A549 (cell line): Measurements from ENCODE around the gene SECISBP2L. TPM values are rescaled to one million over a fixed set of nuclear protein-coding genes. Genes with fewer than 3 reads are reported as not detected.

ENCODE experiments used
- ATAC-seq, 2 experiments: fragments of 200-7000 bp in 1 of 2; fragments of >200 bp in 1 of 2; cut with Nextera tagmentation in 1 of 2; cut with Tn5 transposase in 1 of 2; 3 replicates each; pipeline versions ENCODE4 v1.8.0 to v1.9.1; 2018 to 2020; ENCODE audit warnings: mild to moderate bottlenecking in 1 of 2, moderate library complexity in 1 of 2
- CTCF ChIA-PET: fragments of 300-600 bp; sonication (Branson Sonifier 250); formaldehyde crosslinking; extraction: SDS; loops from one replicate; lab custom pipeline; 2021; ENCODE audit warnings: antibody characterized with exemption, inconsistent platforms; lab: Yijun Ruan, JAX
- POLR2A ChIA-PET: fragments of 350-600 bp; formaldehyde crosslinking; extraction: SDS; loops from one replicate; lab custom pipeline; 2021; ENCODE audit warnings: antibody characterized with exemption, inconsistent platforms; lab: Yijun Ruan, JAX
- DNase-seq, 2 experiments: peaks; one replicate each; pipeline versions ENCODE4 v3.0.0 to v3.0.0-alpha.2; 2011 to 2016; ENCODE audit warnings: low read depth in 1 of 2, low spot score in 1 of 2
- FAIRE-seq: peaks from 2 replicates; lab custom pipeline; 2011; peaks lifted over from hg19 to GRCh38; lab: Jason Lieb, UNC
- H3K27ac ChIP-seq, 2 experiments: fragments of >200 bp; sonication (Bioruptor Twin); formaldehyde crosslinking; 3 replicates each; pipeline ENCODE4 v1.5.1; 2016 to 2017
- H3K4me1 ChIP-seq: fragments of >200 bp; sonication (Bioruptor Twin); formaldehyde crosslinking; 3 replicates; pipeline ENCODE4 v1.6.1; 2016
- H3K4me2 ChIP-seq: fragments of >200 bp; sonication (Bioruptor Twin); formaldehyde crosslinking; 3 replicates; pipeline ENCODE4 v1.6.1; 2016
- H3K4me3 ChIP-seq: fragments of >200 bp; sonication (Bioruptor Twin); formaldehyde crosslinking; 3 replicates; pipeline ENCODE4 v1.5.1; 2016
- H3K9me3 ChIP-seq: fragments of >200 bp; sonication (Bioruptor Twin); formaldehyde crosslinking; 3 replicates; pipeline ENCODE4 v1.6.1; 2016
- CBX8 ChIP-seq: fragments of 200-600 bp; sonication (generic); IDR thresholded peaks from 2 replicates; pipeline ENCODE4 v1.6.1; 2016
- CEBPB ChIP-seq, 2 experiments: fragments of >200 bp in 1 of 2; sonication (Bioruptor Twin) in 1 of 2; formaldehyde crosslinking in 1 of 2; IDR thresholded peaks; 2 replicates each; pipeline ENCODE4 v1.6.1; 2012 to 2016
- ESRRA ChIP-seq: fragments of 150-350 bp; IDR thresholded peaks from 2 replicates; pipeline ENCODE4 v1.6.1; 2014; ENCODE audit warnings: mild to moderate bottlenecking, low read length, borderline replicate concordance
- FOXS1 ChIP-seq: fragments of 250-450 bp; sonication (Bioruptor Pico); IDR thresholded peaks from 2 replicates; pipeline ENCODE4 v1.5.0; 2020; ENCODE audit warnings: mild to moderate bottlenecking, moderate library complexity
- HDAC2 ChIP-seq: fragments of 200-600 bp; sonication (generic); IDR thresholded peaks from 2 replicates; pipeline ENCODE4 v1.6.1; 2016
- HOXA7 ChIP-seq: fragments of 250-450 bp; sonication (Bioruptor Pico); IDR thresholded peaks from 2 replicates; pipeline ENCODE4 v1.5.0; 2020; ENCODE audit warnings: mild to moderate bottlenecking, moderate library complexity
- KDM5A ChIP-seq: fragments of 200-600 bp; sonication (generic); IDR thresholded peaks from 2 replicates; pipeline ENCODE4 v1.6.1; 2016; ENCODE audit warnings: antibody characterized with exemption, mild to moderate bottlenecking
- MAFK ChIP-seq: fragments of 450-650 bp; IDR thresholded peaks from 2 replicates; pipeline ENCODE4 v1.6.1; 2014; ENCODE audit not compliant: partially characterized antibody
- MAZ ChIP-seq: fragments of 150-350 bp; IDR thresholded peaks from 2 replicates; pipeline ENCODE4 v1.6.1; 2014; ENCODE audit warnings: antibody characterized with exemption, low read depth, low read length, borderline replicate concordance
- PHF8 ChIP-seq: fragments of 200-600 bp; sonication (generic); IDR thresholded peaks from 2 replicates; pipeline ENCODE4 v1.6.1; 2016; ENCODE audit warnings: low read depth, mild to moderate bottlenecking, antibody characterized with exemption, moderate library complexity, borderline replicate concordance
- POLR2A ChIP-seq: IDR thresholded peaks from 2 replicates; pipeline ENCODE4 v1.6.1; 2012; ENCODE audit warnings: mild to moderate bottlenecking, low read length
- POLR2AphosphoS2 ChIP-seq: conservative IDR thresholded peaks from 2 replicates; pipeline ENCODE4 v1.6.1; 2012; ENCODE audit warnings: low read length, improper control_type of control experiment, inconsistent platforms
- RARB ChIP-seq: fragments of 250-450 bp; sonication (Bioruptor Pico); IDR thresholded peaks from 2 replicates; pipeline ENCODE4 v1.8.0; 2021; ENCODE audit warnings: mild to moderate bottlenecking, moderate library complexity
- RNF2 ChIP-seq: fragments of 200-600 bp; sonication (generic); IDR thresholded peaks from 2 replicates; pipeline ENCODE4 v1.6.1; 2016; ENCODE audit warnings: low read depth, mild to moderate bottlenecking, antibody characterized with exemption, moderate library complexity, borderline replicate concordance
- TFCP2L1 ChIP-seq: fragments of 250-450 bp; sonication (Bioruptor Pico); IDR thresholded peaks from 2 replicates; pipeline ENCODE4 v1.5.0; 2021; ENCODE audit warnings: mild to moderate bottlenecking
- ZC3H11A ChIP-seq: fragments of 450-650 bp; IDR thresholded peaks from 2 replicates; pipeline ENCODE4 v1.6.1; 2014; ENCODE audit warnings: antibody characterized with exemption, mild to moderate bottlenecking
- ZFP36 ChIP-seq: fragments of 450-650 bp; IDR thresholded peaks from 2 replicates; pipeline ENCODE4 v1.6.1; 2014; ENCODE audit warnings: borderline replicate concordance; ENCODE audit not compliant: partially characterized antibody
- ZSCAN20 ChIP-seq: fragments of 250-450 bp; sonication (Bioruptor Pico); IDR thresholded peaks from 2 replicates; pipeline ENCODE4 v1.8.0; 2022; ENCODE audit warnings: mild to moderate bottlenecking, moderate library complexity
- WGBS: methylation state at CpG from one replicate; pipeline ENCODE4 v1.1.6; 2017; ENCODE audit errors: missing lambda C conversion rate; 5-methylcytosine and 5-hydroxymethylcytosine counted together
- polyA plus RNA-seq, 4 experiments: library from polyadenylated mRNA; depleted of rRNA in 3 of 4; stranded (reverse); fragments of >200 nt; fragmentation: RNase III in 1 of 4; extraction: RNeasy Plus Mini Kit Qiagen cat#74134 plus additional on column Dnase treatment in 1 of 4; gene quantifications; 2 replicates in 3 of 4; 3 replicates in 1 of 4; pipeline ENCODE4 v1.2.3, GENCODE V29; 2011 to 2017
- TF ChIP-seq, protein P1 (sequence below): IDR thresholded peaks from 2 replicates; pipeline ENCODE4 v1.6.1; 2012; ENCODE audit warnings: low read depth, borderline replicate concordance

Gene SECISBP2L
- polyA plus RNA-seq, 2 of the 4 experiments (the other 2 are of a cell fraction) = 7.5 to 15.0 TPM

DNA sequence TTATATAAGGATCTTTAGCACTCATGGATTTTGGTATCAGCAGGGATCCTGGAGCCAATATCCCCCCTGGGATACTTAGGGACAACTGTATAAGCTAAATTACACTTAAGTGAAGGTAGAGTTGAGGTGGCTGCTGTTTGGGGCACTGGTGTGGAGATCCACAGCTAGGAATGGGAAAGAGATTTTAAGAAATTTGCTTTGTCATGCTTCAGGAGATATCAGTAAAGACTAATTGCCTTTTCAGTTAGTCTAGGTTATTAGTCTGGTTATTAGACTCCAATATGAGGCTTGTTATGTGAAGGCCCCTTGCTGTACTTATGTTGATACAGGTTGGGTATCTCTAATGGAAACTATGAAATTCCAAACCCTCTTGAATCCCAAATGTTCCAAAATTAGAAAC lies 1.2 kb upstream of the SECISBP2L start:
- no peaks in the 10 kb centered on the region for H3K9me3 ChIP-seq
- POLR2A ChIA-PET = no interaction called here
- no peak overlapping the region for H3K4me3 ChIP-seq
- ATAC-seq (no peak), FAIRE-seq (no peak), DNase-seq (no peak)
- CTCF ChIA-PET = interaction anchor here (0.6 to 1.3 kb wide), 6 partner anchors 13 to 1099 kb away, joined by 3 to 5 read pairs (median 3); no protein-coding TSS in a partner anchor
- H3K4me1 ChIP-seq = peaks cover 17% of the 10 kb centered on the region; the same call in 2 of the 3 replicates
- H3K4me2 ChIP-seq = no peak overlapping the region
- TF ChIP-seq, protein P1, sequence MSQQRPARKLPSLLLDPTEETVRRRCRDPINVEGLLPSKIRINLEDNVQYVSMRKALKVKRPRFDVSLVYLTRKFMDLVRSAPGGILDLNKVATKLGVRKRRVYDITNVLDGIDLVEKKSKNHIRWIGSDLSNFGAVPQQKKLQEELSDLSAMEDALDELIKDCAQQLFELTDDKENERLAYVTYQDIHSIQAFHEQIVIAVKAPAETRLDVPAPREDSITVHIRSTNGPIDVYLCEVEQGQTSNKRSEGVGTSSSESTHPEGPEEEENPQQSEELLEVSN = no peak
- no peak overlapping the region for H3K27ac ChIP-seq

DNA sequence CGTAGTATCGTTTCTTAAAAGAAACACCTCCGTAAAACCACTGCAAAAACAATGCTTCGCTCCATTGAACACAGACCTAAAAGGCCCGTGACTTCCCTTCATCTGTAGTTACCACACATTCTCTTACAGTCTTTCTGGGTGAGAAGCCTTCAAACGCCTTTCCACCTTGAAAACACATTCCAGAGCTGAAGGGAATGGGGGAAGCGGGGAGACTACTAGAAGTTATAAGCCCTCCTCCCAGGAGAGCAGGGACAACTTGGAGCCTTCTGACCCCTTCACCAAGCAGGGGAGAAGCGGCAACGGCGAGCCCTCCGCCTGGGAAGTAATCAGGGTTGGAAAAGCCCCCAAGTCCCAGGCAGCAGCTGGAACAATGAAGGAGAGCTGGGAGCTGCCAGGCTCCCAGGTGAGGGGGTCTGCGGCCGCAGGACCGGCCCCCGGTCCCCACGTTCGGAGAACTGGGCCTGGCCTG lies 461 bp downstream of the SECISBP2L start:
- FAIRE-seq = no peak

DNA sequence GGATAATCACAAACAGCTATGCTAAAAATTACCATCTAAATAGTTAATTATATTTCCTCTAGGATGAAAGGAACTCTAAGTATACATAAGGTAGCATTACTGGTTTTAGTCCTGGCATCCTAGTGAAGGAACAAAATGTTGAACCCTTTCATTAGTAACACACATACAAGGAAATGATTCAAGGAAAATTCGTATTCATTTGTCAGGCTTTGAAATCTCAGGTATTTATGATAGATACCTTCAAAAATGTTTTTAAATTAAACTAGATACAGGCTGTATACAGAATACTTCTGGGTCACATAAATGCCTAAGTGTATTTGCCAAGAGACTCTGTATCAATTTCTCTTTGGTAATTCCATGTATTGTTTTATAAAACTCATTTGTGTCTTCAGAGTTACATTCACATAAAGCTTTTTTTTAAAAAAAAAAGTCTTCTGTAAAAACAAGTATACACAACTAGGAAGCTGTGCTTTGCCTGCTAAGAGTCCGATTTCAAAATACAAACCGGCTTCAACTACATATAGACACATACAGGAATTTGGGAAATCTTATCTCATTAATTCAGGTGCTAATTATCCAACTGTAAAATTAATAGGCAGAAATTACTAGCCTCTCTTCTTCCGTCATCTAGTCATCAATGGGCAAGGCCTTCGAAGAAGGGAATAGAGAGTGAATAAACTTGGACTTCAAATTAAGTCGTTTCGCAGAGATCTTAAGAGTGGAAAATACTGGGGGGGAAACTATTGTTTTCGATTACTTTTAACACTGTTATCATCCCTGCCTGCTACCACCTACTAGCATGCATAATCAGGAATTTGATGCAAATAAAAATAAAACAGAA lies 1.3 kb downstream of the SECISBP2L start:
- Histone ChIP-seq H3K4me3 (peak overlapping the region; percentile 99), H3K4me2 (peak overlapping the region; percentile 97), H3K27ac (peak overlapping the region; percentile 88 to 93), H3K4me1 (peaks cover 26% of the 10 kb centered on the region; the same call in 2 of the 3 replicates), H3K9me3 (no peaks in the 10 kb centered on the region)
- ATAC-seq (no peak), FAIRE-seq (no peak), DNase-seq (no peak)
- ChIA-PET CTCF (interaction anchor here (1.1 to 1.5 kb wide), 2 partner anchors 131 to 183 kb away, joined by 3 read pairs; no protein-coding TSS in a partner anchor), POLR2A (no interaction called here)
- 35% methylated on average over 8 of the region's 8 CpGs for WGBS
- TF ChIP-seq MAZ = no peak
- no peak for TF ChIP-seq KDM5A
- no peak for TF ChIP-seq POLR2AphosphoS2
- TF ChIP-seq HDAC2 = no peak
- TF ChIP-seq HOXA7 (CRISPR knock-in tag) = no peak
- no peak for TF ChIP-seq ESRRA
- TF ChIP-seq FOXS1 (CRISPR knock-in tag) = no peak
- no peak for TF ChIP-seq RNF2

More for the DNA sequence above, 461 bp downstream of the SECISBP2L start:
- peak overlapping the region; percentile 97 for H3K4me2 ChIP-seq
- H3K4me1 ChIP-seq = peaks cover 26% of the 10 kb centered on the region; the same call in 2 of the 3 replicates
- ChIA-PET POLR2A (interaction anchor here (1.3 kb wide), 1 partner anchor 168 kb away, joined by 6 read pairs; the partner anchor contains the start of gene EID1), CTCF (interaction anchor here (1.1 to 1.5 kb wide), 3 partner anchors 10 to 184 kb away, joined by 3 to 6 read pairs (median 3); no protein-coding TSS in a partner anchor)
- ATAC-seq = peak; percentile 56 to 72
- H3K4me3 ChIP-seq = peak overlapping the region; percentile 99
- H3K9me3 ChIP-seq = no peaks in the 10 kb centered on the region
- peak; percentile 10 to 12 for DNase-seq
- TF ChIP-seq POLR2A (no peak), FOXS1 (CRISPR knock-in tag) (no peak), MAFK (no peak), RARB (CRISPR knock-in tag) (no peak), KDM5A (0 out of 2 replicates have a peak, but pooled peaks have one; percentile 25), RNF2 (no peak), HDAC2 (no peak), PHF8 (0 out of 2 replicates have a peak, but pooled peaks have one; percentile 40)
- H3K27ac ChIP-seq = peak overlapping the region; percentile 88 to 93
- under 1% methylated on average over 13 of the region's 17 CpGs for WGBS

DNA sequence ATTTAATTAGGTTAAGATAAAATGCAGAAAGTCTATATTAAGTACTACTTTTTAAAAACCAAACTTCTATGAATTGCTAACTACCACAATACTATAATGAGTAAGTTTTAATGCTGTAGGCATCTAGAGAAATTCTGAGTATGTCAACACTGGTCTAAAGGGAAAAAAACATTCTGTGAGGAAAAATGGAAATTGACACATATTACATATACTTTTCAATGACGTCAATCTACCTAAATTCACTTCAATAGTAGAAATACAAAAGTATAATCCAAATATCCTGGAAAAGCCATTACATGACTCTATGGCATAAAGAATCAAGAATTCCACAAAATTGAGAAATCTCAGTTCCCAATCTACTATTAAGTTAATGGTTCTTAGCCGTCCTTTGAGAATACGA lies 2.2 kb downstream of the SECISBP2L start:
- no peak for FAIRE-seq
- no peak for TF ChIP-seq ZSCAN20 (CRISPR knock-in tag)
- TF ChIP-seq TFCP2L1 (CRISPR knock-in tag) = no peak
- TF ChIP-seq KDM5A = no peak
- TF ChIP-seq CBX8 = no peak
- TF ChIP-seq ZFP36 = no peak
- no peak for TF ChIP-seq ZC3H11A
- no peak for TF ChIP-seq CEBPB (IDR thresholded peaks at IDR 0.05)
- TF ChIP-seq, all 56 proteins: peak for 0
- POLR2A ChIA-PET = no interaction called here
- H3K27ac ChIP-seq = no peak overlapping the region
- ATAC-seq = no peak
- no peaks in the 10 kb centered on the region for H3K9me3 ChIP-seq
- peak overlapping the region; percentile 97 for H3K4me2 ChIP-seq
- 92% methylated on average over 3 of the region's 3 CpGs for WGBS
- no peak overlapping the region; the same call in 2 of the 3 replicates for H3K4me3 ChIP-seq
- peaks cover 26% of the 10 kb centered on the region; the same call in 2 of the 3 replicates for H3K4me1 ChIP-seq
- DNase-seq = no peak
- CTCF ChIA-PET = no interaction called here
